Measurements from ENCODE around the gene SETD1B.

GRCh38 chr12:121781484-121781997 lies 22.3 kb upstream of the SETD1B start:
- TF ChIP-seq, protein P1, sequence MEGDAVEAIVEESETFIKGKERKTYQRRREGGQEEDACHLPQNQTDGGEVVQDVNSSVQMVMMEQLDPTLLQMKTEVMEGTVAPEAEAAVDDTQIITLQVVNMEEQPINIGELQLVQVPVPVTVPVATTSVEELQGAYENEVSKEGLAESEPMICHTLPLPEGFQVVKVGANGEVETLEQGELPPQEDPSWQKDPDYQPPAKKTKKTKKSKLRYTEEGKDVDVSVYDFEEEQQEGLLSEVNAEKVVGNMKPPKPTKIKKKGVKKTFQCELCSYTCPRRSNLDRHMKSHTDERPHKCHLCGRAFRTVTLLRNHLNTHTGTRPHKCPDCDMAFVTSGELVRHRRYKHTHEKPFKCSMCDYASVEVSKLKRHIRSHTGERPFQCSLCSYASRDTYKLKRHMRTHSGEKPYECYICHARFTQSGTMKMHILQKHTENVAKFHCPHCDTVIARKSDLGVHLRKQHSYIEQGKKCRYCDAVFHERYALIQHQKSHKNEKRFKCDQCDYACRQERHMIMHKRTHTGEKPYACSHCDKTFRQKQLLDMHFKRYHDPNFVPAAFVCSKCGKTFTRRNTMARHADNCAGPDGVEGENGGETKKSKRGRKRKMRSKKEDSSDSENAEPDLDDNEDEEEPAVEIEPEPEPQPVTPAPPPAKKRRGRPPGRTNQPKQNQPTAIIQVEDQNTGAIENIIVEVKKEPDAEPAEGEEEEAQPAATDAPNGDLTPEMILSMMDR (IDR thresholded peaks at IDR 0.05), result no peak
- TF ChIP-seq EZH2 (IDR thresholded peaks at IDR 0.05; ENCODE audit: borderline replicate concordance, insufficient read depth, low read depth, low read length, poor library complexity, severe bottlenecking), result no peak
